CD4-positive, CD25-positive, alpha-beta regulatory T cell (primary cell): ENCODE data around the gene BCAS1. TPM values are rescaled to one million over a fixed set of nuclear protein-coding genes. Genes with fewer than 3 reads are reported as not detected.
A peak's percentile ranks its signal among the peaks of the same experiment; 100 is the strongest.

Experiments used
- ATAC-seq, 2 donors: fragments of 150-1000 bp; cut with Tn5 transposase; one replicate each; pipeline ENCODE4 v1.10.0; 2021; ENCODE audit warnings: low read depth in 2 of 2, moderate number of reproducible peaks in 2 of 2, moderate library complexity in 1 of 2
- DNase-seq, 3 donors: peaks; one replicate each; pipeline versions ENCODE4 v3.0.0 to v3.0.0-alpha.2; 2012 to 2022; ENCODE audit warnings: mixed read lengths in 1 of 3
- H3K27ac ChIP-seq: one replicate; pipeline ENCODE4 v1.7.0; 2013; ENCODE audit warnings: mild to moderate bottlenecking, low read length; ENCODE audit not compliant: insufficient read depth, poor library complexity, severe bottlenecking
- H3K27me3 ChIP-seq: one replicate; pipeline ENCODE4 v1.7.0; 2013; ENCODE audit warnings: low read length; ENCODE audit not compliant: control insufficient read depth, insufficient read depth
- H3K36me3 ChIP-seq: one replicate; pipeline ENCODE4 v1.7.0; 2013; ENCODE audit warnings: mild to moderate bottlenecking, low read length, moderate library complexity; ENCODE audit not compliant: control insufficient read depth, insufficient read depth
- H3K4me1 ChIP-seq: 2 replicates; pipeline ENCODE4 v1.7.0; 2013; ENCODE audit warnings: mild to moderate bottlenecking, low read length; ENCODE audit not compliant: insufficient read depth, control insufficient read depth, poor library complexity, severe bottlenecking
- H3K4me3 ChIP-seq: one replicate; pipeline ENCODE4 v1.7.0; 2013; ENCODE audit warnings: low read depth, mild to moderate bottlenecking, low read length, moderate library complexity
- H3K9me3 ChIP-seq, 2 experiments: 1 replicate in 1 of 2; 2 replicates in 1 of 2; pipeline ENCODE4 v1.7.0; 2013; ENCODE audit warnings: low read length in 2 of 2, mild to moderate bottlenecking in 1 of 2, moderate library complexity in 1 of 2; ENCODE audit not compliant: control insufficient read depth in 2 of 2
- H3K27ac Mint-ChIP-seq, 3 donors: one replicate each; pipeline ENCODE4 v1.8.0; 2020 to 2022; ENCODE audit warnings: mild to moderate bottlenecking in 3 of 3, mixed read lengths in 3 of 3, moderate library complexity in 2 of 3
- H3K27me3 Mint-ChIP-seq: one replicate; pipeline ENCODE4 v1.8.0; 2022; ENCODE audit warnings: mild to moderate bottlenecking, mixed read lengths
- H3K36me3 Mint-ChIP-seq: one replicate; pipeline ENCODE4 v1.8.0; 2020; ENCODE audit warnings: mixed read lengths
- H3K4me1 Mint-ChIP-seq, 4 donors: one replicate each; pipeline ENCODE4 v1.8.0; 2020 to 2022; ENCODE audit warnings: mixed read lengths in 4 of 4, mild to moderate bottlenecking in 1 of 4
- H3K4me3 Mint-ChIP-seq, 4 donors: one replicate each; pipeline ENCODE4 v1.8.0; 2020 to 2022; ENCODE audit warnings: mild to moderate bottlenecking in 4 of 4, mixed read lengths in 4 of 4, moderate library complexity in 3 of 4
- H3K9me3 Mint-ChIP-seq, 7 donors: one replicate each; pipeline ENCODE4 v1.8.0; 2020 to 2022; ENCODE audit warnings: mixed read lengths in 7 of 7, mild to moderate bottlenecking in 3 of 7, moderate library complexity in 2 of 7
- polyA plus RNA-seq, 4 donors: library from polyadenylated mRNA; unstranded; fragments of 300-500 nt; fragmentation: Illumina TruSeq; gene quantifications; one replicate each; pipeline ENCODE4 v1.2.3, GENCODE V29; 2021
- total RNA-seq: library from RNA; stranded (reverse); gene quantifications from one replicate; pipeline ENCODE4 v1.2.3, GENCODE V29; 2022

Gene BCAS1
- total and polyA plus RNA-seq, 5 donors from 2014 or later = 0.81 to 17.3 (median 12.9) TPM

DNA sequence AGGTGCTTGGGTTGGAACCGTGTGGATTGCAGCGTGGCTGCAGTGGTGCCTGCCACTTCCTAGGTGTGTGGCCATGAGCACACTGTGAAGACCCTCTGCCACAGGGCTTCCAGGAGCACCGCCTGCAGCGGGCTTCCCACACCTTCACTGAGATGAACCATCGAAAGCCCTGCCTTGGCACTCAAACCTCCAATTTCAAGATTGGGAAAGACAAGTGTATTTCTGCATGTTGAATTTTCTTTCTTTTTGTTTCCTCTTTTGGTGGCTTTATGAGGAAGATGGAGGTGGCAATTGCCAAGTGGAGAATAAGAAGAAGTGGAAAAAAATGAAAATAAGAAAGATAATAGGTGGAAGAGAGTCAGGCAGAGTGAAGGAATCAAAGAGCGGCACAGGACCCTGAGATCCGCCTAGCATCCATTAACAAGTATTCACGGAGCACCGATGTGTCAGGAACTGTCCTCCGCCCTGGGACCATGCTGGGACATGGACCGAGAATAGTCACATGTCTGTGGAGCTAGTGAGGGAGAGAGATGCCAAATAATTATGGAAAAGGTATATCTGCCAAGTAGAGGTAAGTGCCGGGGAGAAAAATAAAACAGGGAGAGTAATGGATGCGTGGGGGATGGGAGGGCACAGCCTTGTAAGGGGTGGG is 159.9 kb downstream of the BCAS1 start:
- H3K27me3 ChIP-seq = no peaks in the 10 kb centered on the region
- no peaks in the 10 kb centered on the region for H3K9me3 ChIP-seq
- Mint-ChIP-seq H3K27me3 (no peaks in the 10 kb centered on the region), H3K36me3 (no peaks in the 10 kb centered on the region), H3K27ac (peak overlapping the region in 1 of 3 donors; percentile 66), H3K4me3 (no peak overlapping the region), H3K9me3 (no peaks in the 10 kb centered on the region), H3K4me1 (peaks cover under 1 to 16% (median 13%) of the 10 kb centered on the region in 4 donors)
- H3K27ac ChIP-seq = no peak overlapping the region
- no peaks in the 10 kb centered on the region for H3K36me3 ChIP-seq
- no peak overlapping the region for H3K4me3 ChIP-seq
- peaks cover 8% of the 10 kb centered on the region for H3K4me1 ChIP-seq
- ATAC-seq (no peak), DNase-seq (no peak)

DNA sequence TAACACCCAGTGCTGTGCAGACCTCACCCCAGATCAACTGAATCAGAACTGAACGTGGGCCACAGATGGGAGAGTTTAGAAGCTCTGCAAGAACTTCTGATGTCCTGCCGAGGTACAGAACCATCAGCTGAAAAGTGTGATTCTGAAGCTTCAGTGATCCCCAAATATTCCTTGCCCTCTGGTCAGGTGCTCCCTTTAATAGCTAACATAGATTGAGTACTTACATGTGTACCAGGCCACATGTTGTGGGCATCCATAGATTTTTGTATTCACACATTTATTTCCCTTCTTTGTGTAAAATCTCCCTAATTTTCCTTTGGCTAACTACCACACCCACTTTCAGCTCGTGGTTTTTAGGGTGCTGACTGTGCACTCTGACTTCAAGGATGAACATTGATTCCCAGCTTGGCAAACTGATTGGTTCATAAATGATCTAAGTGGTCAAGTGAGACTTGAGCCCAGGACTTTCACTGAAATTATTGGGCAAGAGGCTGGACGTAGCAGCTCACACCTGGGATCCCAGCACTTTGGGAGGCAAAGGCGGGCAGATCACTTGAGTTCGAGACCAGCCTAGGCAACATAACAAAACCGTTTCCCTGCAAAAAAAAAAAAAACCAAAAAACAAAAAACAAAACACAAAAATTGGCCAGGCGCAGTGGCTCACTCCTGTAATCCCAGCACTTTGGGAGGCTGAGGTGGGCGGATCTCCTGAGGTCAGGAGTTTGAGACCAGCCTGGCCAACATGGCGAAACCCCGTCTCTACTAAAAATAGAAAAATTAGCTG is 162.2 kb downstream of the BCAS1 start:
- peak overlapping the region in 1 of 3 donors; percentile 20 for H3K27ac Mint-ChIP-seq
- H3K4me1 ChIP-seq = no peaks in the 10 kb centered on the region

DNA sequence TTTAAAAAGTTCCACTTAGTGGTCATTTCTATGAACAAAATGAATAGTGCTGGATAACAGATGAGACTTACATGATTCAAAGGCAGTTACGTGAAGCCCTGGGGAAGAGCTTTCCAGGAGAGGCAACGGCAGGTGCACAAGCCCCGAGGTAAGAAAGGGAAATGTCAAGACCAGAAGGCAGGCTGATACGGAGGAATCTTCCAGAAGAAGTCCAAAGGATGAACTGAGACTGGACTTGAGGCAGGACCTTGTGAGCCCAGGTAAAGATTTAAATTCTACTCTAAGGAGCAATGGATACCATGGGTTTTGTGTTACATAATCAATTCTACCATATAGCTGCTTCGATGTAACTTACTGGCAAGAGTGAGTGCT is 164.6 kb downstream of the BCAS1 start:
- no peaks in the 10 kb centered on the region for H3K36me3 ChIP-seq
- H3K4me1 ChIP-seq = no peaks in the 10 kb centered on the region
- no peaks in the 10 kb centered on the region for H3K36me3 Mint-ChIP-seq
- H3K4me3 ChIP-seq = no peak overlapping the region
- H3K9me3 ChIP-seq = no peaks in the 10 kb centered on the region
- no peak overlapping the region for H3K27ac ChIP-seq
- H3K4me3 Mint-ChIP-seq = no peak overlapping the region
- ATAC-seq = no peak
- no peaks in the 10 kb centered on the region for H3K9me3 Mint-ChIP-seq
- DNase-seq = no peak
- no peaks in the 10 kb centered on the region for H3K27me3 ChIP-seq
- peaks cover 0 to 11% (median 7%) of the 10 kb centered on the region in 4 donors for H3K4me1 Mint-ChIP-seq
- H3K27ac Mint-ChIP-seq = no peak overlapping the region
- no peaks in the 10 kb centered on the region for H3K27me3 Mint-ChIP-seq

More for the DNA sequence above, 162.2 kb downstream of the BCAS1 start:
- no peaks in the 10 kb centered on the region for H3K9me3 Mint-ChIP-seq
- no peaks in the 10 kb centered on the region for H3K9me3 ChIP-seq
- H3K36me3 ChIP-seq = no peaks in the 10 kb centered on the region
- H3K4me3 Mint-ChIP-seq = no peak overlapping the region
- no peaks in the 10 kb centered on the region for H3K36me3 Mint-ChIP-seq
- no peak for DNase-seq
- no peak overlapping the region for H3K27ac ChIP-seq
- no peaks in the 10 kb centered on the region for H3K27me3 ChIP-seq
- no peak for ATAC-seq
- no peak overlapping the region for H3K4me3 ChIP-seq
- no peaks in the 10 kb centered on the region for H3K27me3 Mint-ChIP-seq
- peaks cover 0 to 9% (median 7%) of the 10 kb centered on the region in 4 donors for H3K4me1 Mint-ChIP-seq

DNA sequence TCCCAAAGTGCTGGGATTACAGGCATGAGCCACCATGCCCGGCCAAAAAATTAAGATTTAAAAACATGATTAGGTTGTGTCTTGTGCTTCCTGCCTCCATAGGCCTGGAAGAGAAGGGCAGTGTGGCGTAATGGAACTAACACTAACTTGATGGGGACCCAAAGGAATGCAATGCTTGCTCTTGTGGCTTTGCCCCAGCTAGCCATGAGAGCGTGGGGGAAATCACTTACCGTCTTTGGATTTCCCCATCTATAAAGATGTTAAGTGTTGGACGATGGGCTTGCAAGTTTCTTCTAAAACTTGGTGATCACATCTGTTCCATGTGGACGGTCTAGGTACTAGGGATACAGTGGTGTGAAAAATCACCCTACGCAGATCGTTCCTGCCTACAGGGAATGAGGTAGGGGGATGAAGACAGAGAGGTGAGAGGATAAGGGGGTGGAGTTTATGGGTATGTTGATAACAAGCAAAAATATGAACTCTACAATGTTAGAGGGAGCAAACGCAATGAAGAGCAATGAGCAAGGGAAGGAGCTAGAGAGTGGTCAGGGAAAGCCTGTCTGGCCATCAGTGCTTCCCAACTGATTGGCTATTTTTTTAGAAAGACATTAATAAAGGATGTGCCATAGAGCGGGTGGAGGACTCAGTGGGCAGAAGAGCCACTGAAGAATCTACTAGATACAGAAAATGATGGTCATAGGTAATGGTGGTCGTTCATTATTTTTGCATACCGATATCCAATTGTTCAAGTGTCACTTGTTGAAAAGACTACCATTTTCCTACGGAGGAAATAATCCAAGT is 165.2 kb downstream of the BCAS1 start:
- Mint-ChIP-seq H3K9me3 (no peaks in the 10 kb centered on the region), H3K27me3 (no peaks in the 10 kb centered on the region), H3K27ac (peak overlapping the region in 2 of 3 donors; percentile 7 to 81), H3K4me1 (peaks cover 0 to 16% (median 12%) of the 10 kb centered on the region in 4 donors), H3K36me3 (no peaks in the 10 kb centered on the region), H3K4me3 (no peak overlapping the region)
- no peaks in the 10 kb centered on the region for H3K27me3 ChIP-seq
- H3K4me3 ChIP-seq = no peak overlapping the region
- no peaks in the 10 kb centered on the region for H3K36me3 ChIP-seq
- no peak overlapping the region for H3K27ac ChIP-seq
- no peaks in the 10 kb centered on the region for H3K9me3 ChIP-seq
- DNase-seq = no peak
- no peak for ATAC-seq
- no peaks in the 10 kb centered on the region for H3K4me1 ChIP-seq

DNA sequence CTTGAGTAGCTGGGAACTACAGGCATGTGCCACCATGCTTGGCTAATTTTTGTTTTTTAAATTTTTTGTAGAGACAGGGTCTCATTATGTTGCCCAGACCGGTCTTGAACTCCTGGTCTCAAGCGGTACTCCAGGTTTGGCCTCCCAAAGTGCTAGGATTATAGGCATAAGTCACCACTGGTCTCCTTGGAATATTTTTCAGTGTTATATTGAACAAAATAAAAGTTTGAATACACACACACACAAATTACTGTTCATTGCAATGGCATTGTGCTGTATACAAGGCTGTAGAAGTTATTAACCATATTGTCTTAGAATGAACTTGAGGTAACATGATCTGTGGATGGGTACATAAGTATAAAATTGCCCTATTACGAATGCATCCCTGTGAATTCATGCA is 166.1 kb downstream of the BCAS1 start:
- no peaks in the 10 kb centered on the region for H3K27me3 ChIP-seq
- H3K27me3 Mint-ChIP-seq = no peaks in the 10 kb centered on the region
- peaks cover 6 to 26% (median 20%) of the 10 kb centered on the region in 4 donors for H3K4me1 Mint-ChIP-seq
- peaks cover 7% of the 10 kb centered on the region for H3K4me1 ChIP-seq
- no peak overlapping the region for H3K4me3 Mint-ChIP-seq
- H3K4me3 ChIP-seq = no peak overlapping the region
- H3K9me3 Mint-ChIP-seq = no peaks in the 10 kb centered on the region
- ATAC-seq = no peak
- no peak overlapping the region for H3K27ac Mint-ChIP-seq
- H3K27ac ChIP-seq = no peak overlapping the region
- no peaks in the 10 kb centered on the region for H3K9me3 ChIP-seq
- H3K36me3 ChIP-seq = no peaks in the 10 kb centered on the region
- H3K36me3 Mint-ChIP-seq = no peaks in the 10 kb centered on the region
- DNase-seq = no peak

DNA sequence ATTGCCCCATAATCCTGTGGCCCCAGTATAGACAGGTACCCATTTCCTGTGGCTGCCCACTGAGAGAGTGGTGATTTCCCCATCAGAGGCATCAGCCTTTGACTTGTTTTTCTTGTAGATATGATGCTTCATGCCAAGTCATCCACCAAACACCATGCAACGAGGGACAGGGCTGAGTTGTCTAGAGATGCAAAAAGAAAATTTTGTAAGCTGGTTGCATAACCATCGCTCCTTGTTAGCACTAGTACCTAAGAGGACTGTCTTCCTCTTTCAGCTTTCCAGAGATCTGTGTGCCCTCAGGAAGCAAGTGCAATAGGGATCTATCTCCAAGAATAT is 166.8 kb downstream of the BCAS1 start:
- Histone ChIP-seq H3K4me1 (peaks cover 11% of the 10 kb centered on the region), H3K27ac (no peak overlapping the region), H3K36me3 (no peaks in the 10 kb centered on the region), H3K9me3 (no peaks in the 10 kb centered on the region), H3K4me3 (no peak overlapping the region), H3K27me3 (no peaks in the 10 kb centered on the region)
- no peak overlapping the region for H3K4me3 Mint-ChIP-seq
- peaks cover 6 to 32% (median 24%) of the 10 kb centered on the region in 4 donors for H3K4me1 Mint-ChIP-seq
- no peaks in the 10 kb centered on the region for H3K9me3 Mint-ChIP-seq
- H3K27ac Mint-ChIP-seq = peak overlapping the region in 1 of 3 donors; percentile 67
- no peaks in the 10 kb centered on the region for H3K36me3 Mint-ChIP-seq
- DNase-seq (peak in 1 of 3 donors; percentile 42), ATAC-seq (no peak)
- no peaks in the 10 kb centered on the region for H3K27me3 Mint-ChIP-seq

DNA sequence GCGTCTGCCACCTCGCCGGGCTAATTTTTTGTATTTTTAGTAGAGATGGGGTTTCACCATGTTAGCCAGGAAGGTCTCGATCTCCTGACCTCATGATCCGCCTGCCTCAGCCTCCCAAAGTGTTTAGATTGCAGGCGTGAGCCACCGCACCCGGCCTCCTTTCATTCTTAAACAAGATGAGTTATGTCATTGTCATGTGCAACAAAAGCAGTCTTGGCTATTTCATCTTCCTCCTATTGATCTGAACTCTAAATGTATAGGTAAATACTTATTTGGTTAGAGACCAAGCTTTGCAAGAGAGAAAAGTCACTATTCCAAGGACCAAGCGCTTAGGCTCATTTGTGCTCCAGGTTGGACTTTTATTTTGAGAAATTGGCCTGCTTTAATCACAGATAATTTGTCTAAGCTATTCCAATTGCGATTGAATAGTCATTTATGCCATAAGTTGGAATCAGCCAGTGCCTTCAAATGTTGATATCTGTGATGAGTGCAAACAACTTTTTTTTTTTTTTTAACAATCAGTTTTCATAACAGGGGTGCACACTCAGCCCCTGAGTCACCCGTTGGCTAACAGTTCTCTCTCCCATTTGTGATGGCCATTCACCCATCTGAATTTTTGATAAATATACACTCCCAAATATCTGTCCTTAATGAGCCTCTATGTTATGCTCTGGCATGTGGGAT is 167.3 kb downstream of the BCAS1 start:
- Histone ChIP-seq H3K36me3 (no peaks in the 10 kb centered on the region), H3K9me3 (no peaks in the 10 kb centered on the region), H3K4me1 (peaks cover 11% of the 10 kb centered on the region), H3K27ac (no peak overlapping the region), H3K27me3 (no peaks in the 10 kb centered on the region), H3K4me3 (no peak overlapping the region)
- ATAC-seq (no peak), DNase-seq (no peak)
- H3K27me3 Mint-ChIP-seq = no peaks in the 10 kb centered on the region
- H3K27ac Mint-ChIP-seq = peak overlapping the region in 1 of 3 donors; percentile 67
- H3K9me3 Mint-ChIP-seq = no peaks in the 10 kb centered on the region
- H3K4me3 Mint-ChIP-seq = no peak overlapping the region
- H3K4me1 Mint-ChIP-seq = peaks cover 6 to 34% (median 26%) of the 10 kb centered on the region in 4 donors
- no peaks in the 10 kb centered on the region for H3K36me3 Mint-ChIP-seq
